Measurements from ENCODE around the gene RAD21L1.

GRCh38 chr20:1274485-1275311 is 48.9 kb downstream of the RAD21L1 start:
- no peak for TF ChIP-seq CTCF (IDR thresholded peaks at IDR 0.05; ENCODE audit: extremely low read depth in 1 of 2, insufficient read depth in 1 of 2, low read depth in 1 of 2, low read length in 2 of 2)
- TF ChIP-seq EZH2 (IDR thresholded peaks at IDR 0.05; ENCODE audit: borderline replicate concordance, low read depth, low read length, severe bottlenecking) = no peak
- no peak for TF ChIP-seq POLR2A (IDR thresholded peaks at IDR 0.05; ENCODE audit: low read depth, low read length)
- no peak for TF ChIP-seq POLR2AphosphoS5 (IDR thresholded peaks at IDR 0.05; ENCODE audit: insufficient read depth, low read depth, low read length)
- no peak for TF ChIP-seq MAX (IDR thresholded peaks at IDR 0.05; ENCODE audit: insufficient read depth, insufficient read length)
- no peak for TF ChIP-seq MYC (IDR thresholded peaks at IDR 0.05; ENCODE audit: low read depth, low read length)
- TF ChIP-seq GATA2 (IDR thresholded peaks at IDR 0.05; ENCODE audit: insufficient read depth, insufficient read length, low read depth, low read length) = no peak
- no peak for TF ChIP-seq JUN (IDR thresholded peaks at IDR 0.05; ENCODE audit: borderline replicate concordance, insufficient read depth, insufficient read length, low read depth)
